ENCODE results near the gene MPZL3.

DNA sequence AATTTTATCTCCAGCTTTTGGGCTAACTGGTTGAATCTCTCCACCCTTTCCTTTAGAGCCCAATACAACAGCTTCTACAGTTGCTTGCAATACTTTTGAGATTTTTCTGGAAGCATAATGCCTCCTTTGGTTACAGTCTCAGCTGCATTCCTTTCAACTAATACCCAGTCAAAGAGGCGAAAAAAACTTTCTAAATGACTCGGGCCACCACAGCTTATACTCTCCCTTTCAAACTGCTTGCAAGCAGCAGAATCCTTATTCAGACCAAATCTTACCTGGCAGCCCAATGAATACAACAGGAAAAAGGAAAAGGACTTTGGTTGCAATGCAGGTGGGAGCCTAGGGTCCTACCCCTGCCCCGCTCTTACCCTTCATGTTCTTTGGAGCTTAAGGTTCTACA lies 43.1 kb downstream of the MPZL3 start:
- TF ChIP-seq, protein P1, sequence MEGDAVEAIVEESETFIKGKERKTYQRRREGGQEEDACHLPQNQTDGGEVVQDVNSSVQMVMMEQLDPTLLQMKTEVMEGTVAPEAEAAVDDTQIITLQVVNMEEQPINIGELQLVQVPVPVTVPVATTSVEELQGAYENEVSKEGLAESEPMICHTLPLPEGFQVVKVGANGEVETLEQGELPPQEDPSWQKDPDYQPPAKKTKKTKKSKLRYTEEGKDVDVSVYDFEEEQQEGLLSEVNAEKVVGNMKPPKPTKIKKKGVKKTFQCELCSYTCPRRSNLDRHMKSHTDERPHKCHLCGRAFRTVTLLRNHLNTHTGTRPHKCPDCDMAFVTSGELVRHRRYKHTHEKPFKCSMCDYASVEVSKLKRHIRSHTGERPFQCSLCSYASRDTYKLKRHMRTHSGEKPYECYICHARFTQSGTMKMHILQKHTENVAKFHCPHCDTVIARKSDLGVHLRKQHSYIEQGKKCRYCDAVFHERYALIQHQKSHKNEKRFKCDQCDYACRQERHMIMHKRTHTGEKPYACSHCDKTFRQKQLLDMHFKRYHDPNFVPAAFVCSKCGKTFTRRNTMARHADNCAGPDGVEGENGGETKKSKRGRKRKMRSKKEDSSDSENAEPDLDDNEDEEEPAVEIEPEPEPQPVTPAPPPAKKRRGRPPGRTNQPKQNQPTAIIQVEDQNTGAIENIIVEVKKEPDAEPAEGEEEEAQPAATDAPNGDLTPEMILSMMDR (conservative IDR thresholded peaks at IDR 0.05; ENCODE audit: low read depth in 2 of 2) = no peak
- TF ChIP-seq, protein P2, sequence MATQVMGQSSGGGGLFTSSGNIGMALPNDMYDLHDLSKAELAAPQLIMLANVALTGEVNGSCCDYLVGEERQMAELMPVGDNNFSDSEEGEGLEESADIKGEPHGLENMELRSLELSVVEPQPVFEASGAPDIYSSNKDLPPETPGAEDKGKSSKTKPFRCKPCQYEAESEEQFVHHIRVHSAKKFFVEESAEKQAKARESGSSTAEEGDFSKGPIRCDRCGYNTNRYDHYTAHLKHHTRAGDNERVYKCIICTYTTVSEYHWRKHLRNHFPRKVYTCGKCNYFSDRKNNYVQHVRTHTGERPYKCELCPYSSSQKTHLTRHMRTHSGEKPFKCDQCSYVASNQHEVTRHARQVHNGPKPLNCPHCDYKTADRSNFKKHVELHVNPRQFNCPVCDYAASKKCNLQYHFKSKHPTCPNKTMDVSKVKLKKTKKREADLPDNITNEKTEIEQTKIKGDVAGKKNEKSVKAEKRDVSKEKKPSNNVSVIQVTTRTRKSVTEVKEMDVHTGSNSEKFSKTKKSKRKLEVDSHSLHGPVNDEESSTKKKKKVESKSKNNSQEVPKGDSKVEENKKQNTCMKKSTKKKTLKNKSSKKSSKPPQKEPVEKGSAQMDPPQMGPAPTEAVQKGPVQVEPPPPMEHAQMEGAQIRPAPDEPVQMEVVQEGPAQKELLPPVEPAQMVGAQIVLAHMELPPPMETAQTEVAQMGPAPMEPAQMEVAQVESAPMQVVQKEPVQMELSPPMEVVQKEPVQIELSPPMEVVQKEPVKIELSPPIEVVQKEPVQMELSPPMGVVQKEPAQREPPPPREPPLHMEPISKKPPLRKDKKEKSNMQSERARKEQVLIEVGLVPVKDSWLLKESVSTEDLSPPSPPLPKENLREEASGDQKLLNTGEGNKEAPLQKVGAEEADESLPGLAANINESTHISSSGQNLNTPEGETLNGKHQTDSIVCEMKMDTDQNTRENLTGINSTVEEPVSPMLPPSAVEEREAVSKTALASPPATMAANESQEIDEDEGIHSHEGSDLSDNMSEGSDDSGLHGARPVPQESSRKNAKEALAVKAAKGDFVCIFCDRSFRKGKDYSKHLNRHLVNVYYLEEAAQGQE (IDR thresholded peaks at IDR 0.05; ENCODE audit: unreplicated experiment) = no peak
- TF ChIP-seq POLR2AphosphoS5 (IDR thresholded peaks at IDR 0.05; ENCODE audit: low read depth) (no peak), STAT1 (IDR thresholded peaks at IDR 0.05; ENCODE audit: unreplicated experiment) (no peak), EZH2 (IDR thresholded peaks at IDR 0.05; ENCODE audit: low read depth, unreplicated experiment) (no peak), EZH2phosphoT487 (IDR thresholded peaks at IDR 0.05; ENCODE audit: unreplicated experiment) (no peak)

Data from GM23338 (cell line).